GM21619 (cell line): ENCODE results near the gene NCKAP5.

Experiments
- ATAC-seq: cut with Tn5 transposase; IDR thresholded peaks from one replicate; pipeline ENCODE4 v1.9.1; 2021; ENCODE audit not compliant: unreplicated experiment

The NCKAP5 gene

DNA sequence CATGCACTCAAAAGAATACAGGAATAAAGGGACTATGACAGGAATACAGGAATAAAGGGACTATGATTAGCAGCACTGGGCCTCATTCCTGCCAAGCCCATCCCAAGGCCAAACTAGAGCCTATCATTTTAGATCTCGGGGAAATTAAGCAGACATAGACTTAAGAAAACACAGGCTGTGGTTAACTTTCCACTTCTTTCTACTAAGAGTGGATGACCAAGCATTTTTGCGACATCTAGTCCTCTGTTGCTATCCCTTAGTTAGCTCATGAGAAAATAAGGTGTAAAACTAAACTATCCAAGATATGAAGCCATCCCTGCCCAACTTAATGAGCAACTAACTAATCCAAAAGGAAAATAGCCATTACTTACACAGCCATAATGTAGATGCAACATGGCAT lies 904.2 kb downstream of the NCKAP5 start:
- ATAC-seq, result no peak

- ATAC-seq, result no peak
Measured at GRCh38 chr2:132662732-132663131, 905.5 kb downstream of the NCKAP5 start.

- ATAC-seq, result no peak
Measured at GRCh38 chr2:132659331-132659730, 908.9 kb downstream of the NCKAP5 start.

DNA sequence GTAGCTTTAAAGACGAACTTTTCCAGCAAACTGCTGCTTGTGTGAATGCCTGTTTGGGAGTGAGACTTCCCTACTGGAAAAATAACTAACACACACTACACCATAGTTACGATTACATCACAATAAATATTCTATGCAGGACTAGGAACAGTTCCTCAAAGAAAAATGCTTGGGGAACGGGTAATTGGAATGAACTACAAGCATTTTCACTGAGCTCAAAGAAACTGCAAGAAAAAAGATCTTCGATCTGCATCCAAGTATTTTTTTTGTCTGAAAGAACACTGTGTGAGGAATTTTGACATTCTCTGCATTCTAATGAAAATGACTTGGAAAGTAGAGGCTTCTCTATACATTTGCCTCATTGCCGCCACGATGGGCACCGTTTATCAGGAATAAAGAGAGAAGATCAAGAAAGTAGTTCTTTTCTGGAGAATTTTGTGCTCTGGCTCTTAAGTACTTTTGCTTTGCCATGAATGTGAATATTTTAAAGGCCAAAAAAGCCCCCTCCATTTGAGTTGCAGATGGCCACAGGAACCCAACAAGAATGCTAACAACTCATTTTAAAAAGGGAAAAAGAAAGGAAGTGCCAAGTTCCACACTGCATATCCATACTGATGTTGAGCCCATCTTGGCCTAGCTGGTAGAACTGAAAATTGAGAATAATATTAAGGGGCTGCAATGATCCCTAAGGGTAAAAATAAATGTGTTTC lies 911.8 kb downstream of the NCKAP5 start:
- ATAC-seq, result no peak

DNA sequence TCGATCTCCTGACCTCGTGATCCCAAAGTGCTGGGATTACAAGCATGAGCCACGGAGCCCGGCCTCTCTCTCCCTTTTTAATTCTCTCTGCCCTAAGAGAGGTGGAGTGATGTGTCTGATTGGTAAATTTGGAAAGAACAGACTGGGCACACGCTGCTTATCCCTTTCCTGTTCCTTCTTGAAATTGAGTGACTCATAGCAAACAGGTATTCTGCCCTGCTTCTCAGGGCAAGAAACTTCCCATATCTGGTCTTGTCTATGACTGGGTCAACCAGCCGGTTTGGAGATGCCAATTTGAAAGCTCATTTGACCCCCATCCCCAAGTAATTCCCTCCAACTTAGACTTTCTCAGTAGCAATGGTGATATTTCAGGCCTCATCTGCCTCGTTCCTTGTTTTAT lies 913.3 kb downstream of the NCKAP5 start:
- no peak for ATAC-seq

DNA sequence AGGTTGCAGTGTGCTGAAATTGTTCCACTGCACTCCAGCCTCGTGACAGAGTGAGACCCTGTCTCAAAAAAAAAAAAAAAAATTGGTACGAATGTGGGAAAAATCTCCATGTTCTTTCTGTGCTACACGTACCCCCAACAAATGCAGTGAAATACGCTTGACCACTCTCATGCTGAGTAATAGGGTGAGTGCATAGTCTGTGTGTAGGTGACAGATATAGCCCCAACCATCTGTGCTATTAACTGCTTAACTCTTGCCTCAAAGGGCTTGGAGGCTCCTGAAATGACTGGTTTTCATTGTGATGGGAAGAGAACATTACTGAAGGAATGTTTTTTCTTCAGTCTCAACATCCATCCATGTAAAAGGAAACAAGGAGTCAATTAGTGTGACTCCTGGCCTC lies 913.9 kb downstream of the NCKAP5 start:
- ATAC-seq, result no peak

GRCh38 chr2:132652474-132652873 lies 915.8 kb downstream of the NCKAP5 start:
- no peak for ATAC-seq

- no peak for ATAC-seq
Measured at GRCh38 chr2:132651115-132652045, 916.9 kb downstream of the NCKAP5 start.

GRCh38 chr2:132646540-132647108 lies 921.6 kb downstream of the NCKAP5 start:
- ATAC-seq, result no peak

DNA sequence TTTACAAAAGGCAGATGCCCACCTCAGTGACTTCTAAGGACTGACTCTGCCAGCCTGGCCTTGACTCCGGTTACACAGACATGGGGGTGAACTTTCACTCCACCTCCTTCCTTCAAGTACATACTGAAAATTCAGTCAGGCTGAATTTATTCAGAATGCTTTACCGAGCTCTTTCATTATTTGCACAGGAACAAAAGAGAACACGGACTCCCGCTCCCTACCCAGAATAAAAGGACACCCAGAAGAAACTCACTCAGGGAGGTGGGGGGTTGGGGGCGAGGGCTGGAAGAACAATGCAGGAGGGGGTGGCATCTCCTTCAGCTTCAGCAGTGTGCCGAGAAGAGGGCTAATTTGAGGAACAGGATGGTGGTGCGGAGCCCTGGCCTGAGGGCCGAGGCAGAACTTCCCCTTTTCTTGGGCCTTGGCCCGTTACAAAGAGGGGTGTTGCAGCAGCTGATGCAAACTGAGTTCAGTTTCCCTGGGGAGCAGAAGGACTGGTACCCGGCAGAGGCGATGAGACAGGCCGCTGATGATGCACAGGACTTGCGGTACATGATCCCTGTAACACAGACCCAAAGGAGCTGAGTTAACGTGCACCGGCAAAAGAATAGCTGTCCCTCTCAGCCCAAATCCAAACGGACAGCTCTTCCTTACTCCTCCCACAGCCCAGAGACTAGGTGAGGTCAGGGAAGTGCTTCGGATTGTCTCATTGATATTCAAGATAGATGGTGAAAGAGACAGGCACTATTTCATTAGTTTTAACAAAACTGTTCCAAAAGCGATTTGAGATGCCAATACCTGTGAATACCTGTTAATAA lies 922.3 kb downstream of the NCKAP5 start:
- ATAC-seq, result no peak

DNA sequence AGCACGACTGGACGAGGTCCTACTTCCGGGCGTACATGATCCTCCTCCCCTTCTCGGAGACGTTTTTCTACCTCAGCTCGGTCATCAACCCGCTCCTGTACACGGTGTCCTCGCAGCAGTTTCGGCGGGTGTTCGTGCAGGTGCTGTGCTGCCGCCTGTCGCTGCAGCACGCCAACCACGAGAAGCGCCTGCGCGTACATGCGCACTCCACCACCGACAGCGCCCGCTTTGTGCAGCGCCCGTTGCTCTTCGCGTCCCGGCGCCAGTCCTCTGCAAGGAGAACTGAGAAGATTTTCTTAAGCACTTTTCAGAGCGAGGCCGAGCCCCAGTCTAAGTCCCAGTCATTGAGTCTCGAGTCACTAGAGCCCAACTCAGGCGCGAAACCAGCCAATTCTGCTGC lies 923.1 kb downstream of the NCKAP5 start:
- ATAC-seq, result no peak

- ATAC-seq, result no peak
Measured at GRCh38 chr2:132642415-132642814, 925.8 kb downstream of the NCKAP5 start.

DNA sequence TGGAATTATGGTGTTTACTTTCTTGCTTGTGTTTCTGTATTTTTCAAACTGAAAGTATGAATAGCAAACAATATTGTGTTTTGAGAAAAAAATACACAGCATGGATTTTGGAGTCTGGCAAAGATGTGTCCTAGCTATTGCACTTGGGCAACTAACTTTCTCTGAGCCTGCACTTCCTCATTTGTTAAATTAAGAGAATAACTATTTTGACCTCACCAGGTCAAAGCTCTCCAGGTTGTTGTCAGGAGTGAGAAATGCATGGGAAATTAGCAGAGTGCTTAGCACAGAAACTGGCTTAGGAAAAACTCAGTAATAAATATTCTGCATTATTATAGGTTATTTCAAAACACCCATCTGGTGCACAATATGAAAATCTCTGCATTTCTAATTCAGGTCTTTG lies 926.4 kb downstream of the NCKAP5 start:
- no peak for ATAC-seq

DNA sequence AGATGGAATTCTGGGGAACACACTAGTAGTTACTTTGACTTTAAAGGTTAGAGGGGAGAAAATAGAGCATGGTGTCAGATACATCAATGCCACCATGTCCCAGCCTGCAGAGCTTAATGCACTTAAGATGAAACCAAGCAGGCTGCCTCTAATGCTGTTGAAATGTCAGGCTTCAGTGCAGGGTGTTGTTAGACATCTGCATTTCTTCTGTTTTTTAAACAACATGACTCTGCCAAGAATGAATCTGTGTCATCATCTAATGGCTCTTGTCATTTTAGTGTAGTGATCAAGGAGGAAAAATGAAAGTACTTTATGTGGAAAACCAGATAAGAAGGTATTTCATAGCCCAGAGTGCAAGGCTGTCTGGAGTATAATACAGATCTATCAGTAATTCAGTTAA lies 928.1 kb downstream of the NCKAP5 start:
- ATAC-seq, result no peak

- ATAC-seq, result no peak
Measured at GRCh38 chr2:132638313-132639040, 929.8 kb downstream of the NCKAP5 start.

- no peak for ATAC-seq
Measured at GRCh38 chr2:132636346-132636745, 931.9 kb downstream of the NCKAP5 start.

- ATAC-seq, result no peak
Measured at GRCh38 chr2:132633635-132634034, 934.6 kb downstream of the NCKAP5 start.

- ATAC-seq, result no peak
Measured at GRCh38 chr2:132632000-132632649, 936.1 kb downstream of the NCKAP5 start.

GRCh38 chr2:132627536-132627935 lies 940.7 kb downstream of the NCKAP5 start:
- no peak for ATAC-seq
